Gastroesophageal sphincter (tissue), 4 donors: Measurements from ENCODE around the gene CSF3R. TPM values are rescaled to one million over a fixed set of nuclear protein-coding genes. Genes with fewer than 3 reads are reported as not detected.

ENCODE experiments used
- ATAC-seq: fragments of 150-250 bp; one replicate; pipeline ENCODE4 v1.9.1; 2016; ENCODE audit warnings: mild to moderate bottlenecking, moderate library complexity
- H3K27ac ChIP-seq, 4 donors: fragments of 200-600 bp; sonication (generic) in 3 of 4; 1 replicate in 3 of 4; 2 replicates in 1 of 4; pipeline ENCODE4 v1.5.1; 2016 to 2019
- H3K27me3 ChIP-seq: fragments of 200-600 bp; sonication (generic); one replicate; pipeline ENCODE4 v1.5.1; 2019
- H3K36me3 ChIP-seq, 2 donors: fragments of 200-600 bp; sonication (generic); one replicate each; pipeline ENCODE4 v1.5.1; 2019; ENCODE audit warnings: control low read depth in 1 of 2
- H3K4me1 ChIP-seq, 3 donors: fragments of 200-600 bp; sonication (generic); 1 replicate in 2 of 3; 2 replicates in 1 of 3; pipeline ENCODE4 v1.5.1; 2016 to 2019; ENCODE audit warnings: control low read depth in 2 of 3
- H3K4me3 ChIP-seq, 2 donors: fragments of 200-600 bp; sonication (generic); one replicate each; pipeline ENCODE4 v1.5.1; 2019; ENCODE audit warnings: mild to moderate bottlenecking in 1 of 2, moderate library complexity in 1 of 2
- H3K9me3 ChIP-seq, 3 donors: fragments of 200-600 bp; sonication (generic); one replicate each; pipeline ENCODE4 v1.5.1; 2017 to 2019; ENCODE audit warnings: control low read depth in 2 of 3
- EP300 ChIP-seq: sonication (generic); formaldehyde crosslinking; IDR thresholded peaks from one replicate; pipeline ENCODE4 v1.6.1; 2017; ENCODE audit warnings: antibody characterized with exemption, mild to moderate bottlenecking
- POLR2A ChIP-seq, 2 donors: fragments of 450-650 bp; IDR thresholded peaks; one replicate each; pipeline ENCODE4 v1.6.1; 2017; ENCODE audit warnings: antibody characterized with exemption in 2 of 2, mild to moderate bottlenecking in 2 of 2, moderate library complexity in 1 of 2
- POLR2AphosphoS5 ChIP-seq: sonication (generic); formaldehyde crosslinking; IDR thresholded peaks from one replicate; pipeline ENCODE4 v1.6.1; 2017; ENCODE audit warnings: antibody characterized with exemption
- WGBS, 2 donors: methylation state at CpG; one replicate each; pipeline ENCODE4 v1.1.5; 2018; ENCODE audit warnings: low coverage in 1 of 2; 5-methylcytosine and 5-hydroxymethylcytosine counted together
- total RNA-seq, 4 donors: library from RNA; depleted of rRNA; stranded (reverse); fragments of >200 nt; gene quantifications; one replicate each; pipeline ENCODE4 v1.1.0, GENCODE V29; 2016
- TF ChIP-seq, protein P1 (sequence below), 4 experiments: fragments of 200-600 bp in 2 of 4; fragments of 450-650 bp in 2 of 4; sonication (generic) in 1 of 4; IDR thresholded peaks; one replicate each; pipeline ENCODE4 v1.5.1; 2017 to 2019; ENCODE audit warnings: antibody characterized with exemption in 4 of 4, mild to moderate bottlenecking in 2 of 4, moderate library complexity in 2 of 4

The CSF3R gene
- total RNA-seq, 4 donors from 2014 or later = 2.7 to 26.8 (median 10.1) TPM

- H3K4me3 ChIP-seq = no peak overlapping the region
- TF ChIP-seq POLR2AphosphoS5 (no peak), POLR2A (IDR thresholded peaks at IDR 0.05) (no peak), EP300 (no peak)
- TF ChIP-seq, protein P1, sequence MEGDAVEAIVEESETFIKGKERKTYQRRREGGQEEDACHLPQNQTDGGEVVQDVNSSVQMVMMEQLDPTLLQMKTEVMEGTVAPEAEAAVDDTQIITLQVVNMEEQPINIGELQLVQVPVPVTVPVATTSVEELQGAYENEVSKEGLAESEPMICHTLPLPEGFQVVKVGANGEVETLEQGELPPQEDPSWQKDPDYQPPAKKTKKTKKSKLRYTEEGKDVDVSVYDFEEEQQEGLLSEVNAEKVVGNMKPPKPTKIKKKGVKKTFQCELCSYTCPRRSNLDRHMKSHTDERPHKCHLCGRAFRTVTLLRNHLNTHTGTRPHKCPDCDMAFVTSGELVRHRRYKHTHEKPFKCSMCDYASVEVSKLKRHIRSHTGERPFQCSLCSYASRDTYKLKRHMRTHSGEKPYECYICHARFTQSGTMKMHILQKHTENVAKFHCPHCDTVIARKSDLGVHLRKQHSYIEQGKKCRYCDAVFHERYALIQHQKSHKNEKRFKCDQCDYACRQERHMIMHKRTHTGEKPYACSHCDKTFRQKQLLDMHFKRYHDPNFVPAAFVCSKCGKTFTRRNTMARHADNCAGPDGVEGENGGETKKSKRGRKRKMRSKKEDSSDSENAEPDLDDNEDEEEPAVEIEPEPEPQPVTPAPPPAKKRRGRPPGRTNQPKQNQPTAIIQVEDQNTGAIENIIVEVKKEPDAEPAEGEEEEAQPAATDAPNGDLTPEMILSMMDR (IDR thresholded peaks at IDR 0.05) = no peak
- no peak overlapping the region for H3K27ac ChIP-seq
- H3K4me1 ChIP-seq = peaks cover 0 to 3% (median 0%) of the 10 kb centered on the region in 3 donors
- H3K27me3 ChIP-seq = peaks cover 30% of the 10 kb centered on the region
- ATAC-seq = no peak
- H3K9me3 ChIP-seq = no peaks in the 10 kb centered on the region
- no peaks in the 10 kb centered on the region for H3K36me3 ChIP-seq
- 65 to 69% methylated on average over 3 to 5 of the region's 5 CpGs for WGBS, 2 donors
These were observed 5.8 kb downstream of the CSF3R start for GRCh38 chr1:36476945-36477344.

- Histone ChIP-seq H3K27ac (no peak overlapping the region), H3K9me3 (no peaks in the 10 kb centered on the region), H3K27me3 (peaks cover 21% of the 10 kb centered on the region), H3K36me3 (no peaks in the 10 kb centered on the region), H3K4me1 (no peaks in the 10 kb centered on the region), H3K4me3 (no peak overlapping the region)
- TF ChIP-seq POLR2AphosphoS5 (no peak), EP300 (no peak), POLR2A (IDR thresholded peaks at IDR 0.05) (no peak)
- TF ChIP-seq, protein P1 (IDR thresholded peaks at IDR 0.05) = no peak
- no peak for ATAC-seq
- 69 to 76% methylated on average over 6 to 7 of the region's 7 CpGs for WGBS, 2 donors
These were observed 6.7 kb downstream of the CSF3R start for GRCh38 chr1:36475910-36476604.

DNA sequence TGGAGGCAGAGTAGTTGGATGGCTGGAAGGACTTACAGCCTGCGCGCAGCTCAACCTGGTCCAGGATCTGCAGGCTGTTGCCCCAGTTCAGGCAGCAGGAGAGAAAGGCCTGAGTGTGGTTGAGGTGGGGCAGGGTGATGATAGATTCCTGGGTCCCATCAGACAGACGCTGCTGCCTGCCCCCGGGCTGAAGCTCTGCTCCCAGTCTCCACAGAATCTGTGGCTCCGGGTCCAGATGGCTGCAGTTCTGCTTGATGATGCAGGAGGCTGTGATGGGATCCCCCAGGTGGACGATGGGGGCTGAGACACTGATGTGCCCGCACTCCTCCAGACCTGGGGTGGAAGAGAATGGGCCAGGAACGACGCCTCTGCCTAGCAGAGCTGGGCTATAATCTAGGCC lies 7.4 kb downstream of the CSF3R start:
- Histone ChIP-seq H3K36me3 (no peaks in the 10 kb centered on the region), H3K4me3 (no peak overlapping the region), H3K4me1 (no peaks in the 10 kb centered on the region), H3K27me3 (peaks cover 15% of the 10 kb centered on the region), H3K9me3 (no peaks in the 10 kb centered on the region), H3K27ac (no peak overlapping the region)
- 0% methylated on average over 1 of the region's 9 CpGs; no CpG with 5 or more reads in 1 of the 2 donors for WGBS, 2 donors
- no peak for ATAC-seq
- TF ChIP-seq POLR2AphosphoS5 (no peak), POLR2A (IDR thresholded peaks at IDR 0.05) (no peak), EP300 (no peak)
- TF ChIP-seq, protein P1 (IDR thresholded peaks at IDR 0.05) = no peak

- 83 to 85% methylated on average over 2 to 6 of the region's 6 CpGs for WGBS, 2 donors
- H3K36me3 ChIP-seq = no peaks in the 10 kb centered on the region
- ATAC-seq = no peak
- H3K27ac ChIP-seq = no peak overlapping the region
- H3K27me3 ChIP-seq = no peaks in the 10 kb centered on the region
- H3K9me3 ChIP-seq = no peaks in the 10 kb centered on the region
- H3K4me3 ChIP-seq = no peak overlapping the region
- TF ChIP-seq POLR2AphosphoS5 (no peak), POLR2A (IDR thresholded peaks at IDR 0.05) (no peak), EP300 (no peak)
- TF ChIP-seq, protein P1 (IDR thresholded peaks at IDR 0.05) = no peak
- no peaks in the 10 kb centered on the region for H3K4me1 ChIP-seq
These were observed 10.1 kb downstream of the CSF3R start for GRCh38 chr1:36472656-36473055.
